Breast epithelium (tissue), 4 donors: ENCODE data around the gene AFAP1. TPM values are rescaled to one million over a fixed set of nuclear protein-coding genes. Genes with fewer than 3 reads are reported as not detected.

Experiments used
- DNase-seq, 2 donors: peaks; one replicate each; pipeline ENCODE4 v3.0.0-alpha.2; 2019; ENCODE audit warnings: low spot score in 2 of 2
- H3K27ac ChIP-seq, 2 donors: fragments of 200-600 bp; sonication (generic) in 1 of 2; one replicate each; pipeline ENCODE4 v1.5.1; 2016 to 2019; ENCODE audit warnings: mild to moderate bottlenecking in 1 of 2
- H3K27me3 ChIP-seq, 2 donors: fragments of 200-600 bp; sonication (generic) in 1 of 2; one replicate each; pipeline versions ENCODE4 v1.5.1 to v1.6.0; 2017 to 2019; ENCODE audit warnings: control low read depth in 1 of 2, mild to moderate bottlenecking in 1 of 2
- H3K36me3 ChIP-seq: fragments of 200-600 bp; one replicate; pipeline ENCODE4 v1.5.1; 2019
- H3K4me1 ChIP-seq, 2 donors: fragments of 200-600 bp; sonication (generic); one replicate each; pipeline ENCODE4 v1.5.1; 2016 to 2019; ENCODE audit warnings: control low read depth in 1 of 2
- H3K4me3 ChIP-seq, 3 donors: fragments of 200-600 bp; sonication (generic); 1 replicate in 2 of 3; 2 replicates in 1 of 3; pipeline ENCODE4 v1.5.1; 2016 to 2019; ENCODE audit warnings: mild to moderate bottlenecking in 3 of 3, moderate library complexity in 2 of 3
- H3K9me3 ChIP-seq, 2 donors: fragments of 200-600 bp; sonication (generic) in 1 of 2; one replicate each; pipeline ENCODE4 v1.5.1; 2016 to 2019; ENCODE audit warnings: control low read depth in 1 of 2
- CTCF ChIP-seq, 3 donors: fragments of 450-650 bp; IDR thresholded peaks; one replicate each; pipeline ENCODE4 v1.5.1; 2016 to 2017; ENCODE audit warnings: antibody characterized with exemption in 3 of 3, mild to moderate bottlenecking in 3 of 3, moderate library complexity in 3 of 3
- POLR2A ChIP-seq: fragments of 450-650 bp; IDR thresholded peaks from one replicate; pipeline ENCODE4 v1.6.1; 2016; ENCODE audit warnings: antibody characterized with exemption, mild to moderate bottlenecking, moderate library complexity
- POLR2AphosphoS5 ChIP-seq, 3 donors: sonication (generic); formaldehyde crosslinking; IDR thresholded peaks; one replicate each; pipeline ENCODE4 v1.6.1; 2017; ENCODE audit warnings: antibody characterized with exemption in 3 of 3
- intact Hi-C: fragments of 100-400 bp; cut with DNase I; formaldehyde crosslinking; loops from one replicate; pipeline ENCODE4 v1.15.1; 2023; ENCODE audit warnings: low total_unique reads
- total RNA-seq, 3 donors: library from RNA; depleted of rRNA; stranded (reverse); fragments of >200 nt; gene quantifications; one replicate each; pipeline ENCODE4 v1.1.0, GENCODE V29; 2016

AFAP1 gene
- total RNA-seq, 3 donors from 2014 or later: 14.5 to 21.6 (median 16.6) TPM

DNA sequence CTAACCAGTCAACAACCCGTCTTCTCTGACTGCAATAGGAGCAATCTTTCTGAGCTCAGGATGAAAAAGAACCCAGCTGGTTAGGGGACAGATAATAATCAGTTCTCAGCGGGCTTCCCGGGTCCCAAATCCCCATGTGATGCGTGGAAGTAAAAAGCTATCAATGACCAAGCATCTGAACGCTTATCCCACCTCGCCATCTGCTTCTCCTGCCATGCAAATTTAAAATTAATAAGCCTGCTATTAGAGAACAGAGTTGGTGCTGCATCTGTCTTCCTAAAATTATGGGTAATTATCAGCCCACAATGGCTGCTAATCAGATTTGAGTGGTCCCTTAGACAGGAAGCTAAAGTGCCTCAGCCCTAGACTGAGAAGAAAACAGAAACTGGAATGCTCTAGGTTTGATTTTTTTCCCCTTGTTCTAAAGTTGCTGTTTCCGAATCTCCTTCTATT is 37.5 kb downstream of the AFAP1 start:
- no peaks in the 10 kb centered on the region for H3K9me3 ChIP-seq
- H3K4me1 ChIP-seq: peaks cover 0 to 10% of the 10 kb centered on the region in 2 donors
- no peaks in the 10 kb centered on the region for H3K27me3 ChIP-seq
- H3K27ac ChIP-seq: peak overlapping the region; percentile 3 to 15
- H3K36me3 ChIP-seq: no peaks in the 10 kb centered on the region
- intact Hi-C loops: no loop called here
- TF ChIP-seq POLR2A (no peak), POLR2AphosphoS5 (IDR thresholded peaks at IDR 0.05) (no peak), CTCF (IDR thresholded peaks at IDR 0.05) (no peak)
- no peak for DNase-seq
- no peak overlapping the region for H3K4me3 ChIP-seq

GRCh38 chr4:7901311-7901885 is 38.3 kb downstream of the AFAP1 start:
- H3K4me1 ChIP-seq: peaks cover 0 to 10% of the 10 kb centered on the region in 2 donors
- H3K36me3 ChIP-seq: no peaks in the 10 kb centered on the region
- TF ChIP-seq POLR2A (no peak), POLR2AphosphoS5 (IDR thresholded peaks at IDR 0.05) (no peak), CTCF (IDR thresholded peaks at IDR 0.05) (no peak)
- no peaks in the 10 kb centered on the region for H3K27me3 ChIP-seq
- no peak for DNase-seq
- no peak overlapping the region for H3K27ac ChIP-seq
- H3K4me3 ChIP-seq: no peak overlapping the region
- no peaks in the 10 kb centered on the region for H3K9me3 ChIP-seq
- intact Hi-C loops: no loop called here

- intact Hi-C loops: no loop called here
- Histone ChIP-seq H3K27ac (no peak overlapping the region), H3K36me3 (no peaks in the 10 kb centered on the region), H3K4me3 (no peak overlapping the region), H3K9me3 (no peaks in the 10 kb centered on the region), H3K27me3 (no peaks in the 10 kb centered on the region), H3K4me1 (peaks cover 0 to 6% of the 10 kb centered on the region in 2 donors)
- no peak for DNase-seq
- TF ChIP-seq POLR2AphosphoS5 (IDR thresholded peaks at IDR 0.05): no peak
- TF ChIP-seq POLR2A: no peak
- no peak for TF ChIP-seq CTCF (IDR thresholded peaks at IDR 0.05)
Measured at GRCh38 chr4:7900334-7900909, 39.2 kb downstream of the AFAP1 start.

DNA sequence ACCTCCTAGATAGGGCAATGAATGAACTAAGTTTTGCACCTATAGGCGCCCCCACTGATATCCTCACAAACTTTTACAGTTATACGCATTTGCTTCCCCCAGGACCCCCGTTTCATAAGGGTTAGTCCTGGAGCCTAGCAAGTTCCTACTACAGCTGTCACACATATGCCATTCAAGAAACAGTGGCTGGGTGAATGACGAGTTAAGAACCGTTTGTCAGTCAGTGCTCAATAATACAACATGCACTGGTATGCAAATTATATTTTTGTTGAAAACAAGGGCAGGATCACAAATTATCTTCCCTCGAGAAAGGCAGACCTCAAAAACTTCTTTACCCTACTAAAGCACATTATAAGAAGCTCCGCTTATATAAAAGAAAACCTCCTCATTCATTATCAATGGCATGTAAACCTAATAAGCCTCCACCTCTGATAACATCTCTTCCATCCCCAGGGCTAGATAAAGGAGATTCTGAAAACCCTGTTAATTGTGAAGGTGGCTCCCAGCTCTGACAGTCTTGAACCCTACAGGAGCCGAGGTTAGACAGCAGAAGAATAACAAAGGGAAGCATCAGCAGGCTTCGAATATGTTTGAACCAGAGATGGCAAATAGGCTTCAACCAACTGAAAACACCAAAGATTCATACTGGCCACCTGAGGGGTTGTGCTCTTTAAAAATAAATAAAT is 40.3 kb downstream of the AFAP1 start:
- Histone ChIP-seq H3K4me1 (peaks cover 0 to 3% of the 10 kb centered on the region in 2 donors), H3K27ac (no peak overlapping the region), H3K36me3 (no peaks in the 10 kb centered on the region), H3K4me3 (no peak overlapping the region), H3K27me3 (no peaks in the 10 kb centered on the region), H3K9me3 (no peaks in the 10 kb centered on the region)
- intact Hi-C loops: no loop called here
- DNase-seq: no peak
- no peak for TF ChIP-seq CTCF (IDR thresholded peaks at IDR 0.05)
- TF ChIP-seq POLR2AphosphoS5 (IDR thresholded peaks at IDR 0.05): no peak
- TF ChIP-seq POLR2A: no peak

DNA sequence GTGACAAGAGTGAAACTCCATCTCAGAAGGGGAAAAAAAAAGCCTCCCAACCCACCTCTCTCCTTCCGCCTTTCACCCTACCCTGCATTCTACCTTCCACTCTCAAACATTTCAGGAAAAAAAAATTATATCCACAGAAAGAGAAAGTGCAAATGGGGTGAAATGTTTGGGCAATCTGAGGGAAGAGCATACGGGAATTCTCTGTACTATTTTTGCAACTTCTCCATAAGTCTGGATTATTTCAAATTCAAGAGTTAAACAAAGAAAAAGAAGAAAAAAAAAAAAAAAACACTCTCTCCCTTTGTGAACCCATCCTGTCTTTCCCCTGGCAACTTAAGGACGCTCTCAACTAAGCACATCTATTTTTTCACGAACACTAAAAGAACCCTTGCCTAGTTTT is 41.3 kb downstream of the AFAP1 start:
- TF ChIP-seq CTCF (IDR thresholded peaks at IDR 0.05) (no peak), POLR2AphosphoS5 (IDR thresholded peaks at IDR 0.05) (no peak), POLR2A (no peak)
- Histone ChIP-seq H3K27me3 (no peaks in the 10 kb centered on the region), H3K4me3 (no peak overlapping the region), H3K36me3 (no peaks in the 10 kb centered on the region), H3K27ac (no peak overlapping the region), H3K4me1 (no peaks in the 10 kb centered on the region), H3K9me3 (no peaks in the 10 kb centered on the region)
- intact Hi-C loops: no loop called here
- DNase-seq: no peak
